K562 (cell line): ENCODE measurements around the gene UBE2G2.

ENCODE experiments used
- TF ChIP-seq, protein P1 (sequence below), 3 experiments: IDR thresholded peaks in 2 of 3; conservative IDR thresholded peaks in 1 of 3; 2 replicates each; pipeline ENCODE4 v1.5.1; 2011 to 2012; ENCODE audit warnings: low read length in 3 of 3, mild to moderate bottlenecking in 3 of 3, control low read depth in 2 of 3, improper control_type of control experiment in 1 of 3, inconsistent platforms in 1 of 3, low read depth in 1 of 3, mixed read lengths in 1 of 3, moderate library complexity in 1 of 3; ENCODE audit not compliant: insufficient read depth in 2 of 3
- TF ChIP-seq, protein P2 (sequence below): fragments of 450-650 bp; IDR thresholded peaks from 2 replicates; pipeline ENCODE4 v1.7.1; 2018; ENCODE audit warnings: mild to moderate bottlenecking, low read depth; ENCODE audit not compliant: partially characterized antibody

DNA sequence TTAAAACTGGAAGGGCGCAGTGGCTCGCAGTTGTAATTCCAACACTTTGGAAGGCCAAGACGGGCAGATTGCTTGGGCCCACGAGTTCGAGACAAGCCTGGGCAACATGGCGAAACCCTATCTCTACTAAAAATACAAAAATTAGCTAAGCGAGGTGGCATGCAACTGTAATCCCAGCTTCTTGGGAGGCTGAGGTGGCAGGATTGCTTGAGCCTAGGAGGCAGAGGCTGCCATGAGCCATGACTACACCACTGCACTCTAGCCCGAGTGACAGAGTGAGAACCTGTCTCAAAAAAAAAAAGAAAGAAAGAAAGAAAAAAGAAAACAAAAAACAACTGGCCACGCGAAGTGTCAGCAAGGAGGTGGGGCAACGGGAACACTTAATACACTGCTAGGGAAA lies 6.3 kb downstream of the UBE2G2 start:
- TF ChIP-seq, protein P1, sequence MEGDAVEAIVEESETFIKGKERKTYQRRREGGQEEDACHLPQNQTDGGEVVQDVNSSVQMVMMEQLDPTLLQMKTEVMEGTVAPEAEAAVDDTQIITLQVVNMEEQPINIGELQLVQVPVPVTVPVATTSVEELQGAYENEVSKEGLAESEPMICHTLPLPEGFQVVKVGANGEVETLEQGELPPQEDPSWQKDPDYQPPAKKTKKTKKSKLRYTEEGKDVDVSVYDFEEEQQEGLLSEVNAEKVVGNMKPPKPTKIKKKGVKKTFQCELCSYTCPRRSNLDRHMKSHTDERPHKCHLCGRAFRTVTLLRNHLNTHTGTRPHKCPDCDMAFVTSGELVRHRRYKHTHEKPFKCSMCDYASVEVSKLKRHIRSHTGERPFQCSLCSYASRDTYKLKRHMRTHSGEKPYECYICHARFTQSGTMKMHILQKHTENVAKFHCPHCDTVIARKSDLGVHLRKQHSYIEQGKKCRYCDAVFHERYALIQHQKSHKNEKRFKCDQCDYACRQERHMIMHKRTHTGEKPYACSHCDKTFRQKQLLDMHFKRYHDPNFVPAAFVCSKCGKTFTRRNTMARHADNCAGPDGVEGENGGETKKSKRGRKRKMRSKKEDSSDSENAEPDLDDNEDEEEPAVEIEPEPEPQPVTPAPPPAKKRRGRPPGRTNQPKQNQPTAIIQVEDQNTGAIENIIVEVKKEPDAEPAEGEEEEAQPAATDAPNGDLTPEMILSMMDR (IDR thresholded peaks at IDR 0.05 in 2 of 3, conservative IDR thresholded peaks at IDR 0.05 in 1 of 3; ENCODE audit: insufficient read depth in 2 of 3, low read depth in 1 of 3, low read length in 3 of 3), result no peak
- TF ChIP-seq, protein P2, sequence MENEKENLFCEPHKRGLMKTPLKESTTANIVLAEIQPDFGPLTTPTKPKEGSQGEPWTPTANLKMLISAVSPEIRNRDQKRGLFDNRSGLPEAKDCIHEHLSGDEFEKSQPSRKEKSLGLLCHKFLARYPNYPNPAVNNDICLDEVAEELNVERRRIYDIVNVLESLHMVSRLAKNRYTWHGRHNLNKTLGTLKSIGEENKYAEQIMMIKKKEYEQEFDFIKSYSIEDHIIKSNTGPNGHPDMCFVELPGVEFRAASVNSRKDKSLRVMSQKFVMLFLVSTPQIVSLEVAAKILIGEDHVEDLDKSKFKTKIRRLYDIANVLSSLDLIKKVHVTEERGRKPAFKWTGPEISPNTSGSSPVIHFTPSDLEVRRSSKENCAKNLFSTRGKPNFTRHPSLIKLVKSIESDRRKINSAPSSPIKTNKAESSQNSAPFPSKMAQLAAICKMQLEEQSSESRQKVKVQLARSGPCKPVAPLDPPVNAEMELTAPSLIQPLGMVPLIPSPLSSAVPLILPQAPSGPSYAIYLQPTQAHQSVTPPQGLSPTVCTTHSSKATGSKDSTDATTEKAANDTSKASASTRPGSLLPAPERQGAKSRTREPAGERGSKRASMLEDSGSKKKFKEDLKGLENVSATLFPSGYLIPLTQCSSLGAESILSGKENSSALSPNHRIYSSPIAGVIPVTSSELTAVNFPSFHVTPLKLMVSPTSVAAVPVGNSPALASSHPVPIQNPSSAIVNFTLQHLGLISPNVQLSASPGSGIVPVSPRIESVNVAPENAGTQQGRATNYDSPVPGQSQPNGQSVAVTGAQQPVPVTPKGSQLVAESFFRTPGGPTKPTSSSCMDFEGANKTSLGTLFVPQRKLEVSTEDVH, result no peak
